ENCODE data around the gene HS1BP3. TPM values are rescaled to one million over a fixed set of nuclear protein-coding genes. Genes with fewer than 3 reads are reported as not detected.

HS1BP3 gene
- total and polyA plus RNA-seq, 2 experiments from 2014 or later: 13.5 to 20.3 TPM

GRCh38 chr2:20620271-20620681 is 30.6 kb downstream of the HS1BP3 start:
- no peaks in the 10 kb centered on the region for H3K9me3 ChIP-seq (ENCODE audit: low read depth)
- DNase-seq (ENCODE audit: low read depth in 1 of 2, low spot score in 1 of 2): no peak
- H3K27ac ChIP-seq: peak overlapping the region; percentile 96

DNA sequence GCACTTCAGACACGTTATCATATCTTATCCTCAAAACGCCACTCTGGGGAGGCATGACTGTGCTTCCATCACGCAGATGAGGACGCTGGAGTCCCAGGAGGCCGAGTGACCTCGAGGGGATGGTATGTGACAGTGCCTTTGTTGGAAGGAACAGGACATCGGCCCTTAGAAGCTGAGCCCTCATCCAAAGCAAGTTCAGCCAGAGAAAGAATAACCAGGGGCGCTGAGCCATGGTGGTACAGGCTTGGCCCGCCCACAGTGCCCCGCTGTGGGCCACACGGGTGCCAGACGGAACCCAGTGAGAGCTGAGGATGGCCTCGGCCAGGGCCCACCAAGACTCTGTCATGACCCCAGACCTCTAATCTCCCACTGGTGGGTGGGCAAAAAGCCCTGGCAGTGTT is 31.3 kb downstream of the HS1BP3 start:
- Histone ChIP-seq H3K27me3 (no peaks in the 10 kb centered on the region), H3K9me3 (ENCODE audit: low read depth) (no peaks in the 10 kb centered on the region), H3K4me3 (no peak overlapping the region), H3K27ac (peak overlapping the region; percentile 96), H3K36me3 (no peaks in the 10 kb centered on the region), H3K4me1 (ENCODE audit: low read depth) (peaks cover 35% of the 10 kb centered on the region)
- TF ChIP-seq, protein P1, sequence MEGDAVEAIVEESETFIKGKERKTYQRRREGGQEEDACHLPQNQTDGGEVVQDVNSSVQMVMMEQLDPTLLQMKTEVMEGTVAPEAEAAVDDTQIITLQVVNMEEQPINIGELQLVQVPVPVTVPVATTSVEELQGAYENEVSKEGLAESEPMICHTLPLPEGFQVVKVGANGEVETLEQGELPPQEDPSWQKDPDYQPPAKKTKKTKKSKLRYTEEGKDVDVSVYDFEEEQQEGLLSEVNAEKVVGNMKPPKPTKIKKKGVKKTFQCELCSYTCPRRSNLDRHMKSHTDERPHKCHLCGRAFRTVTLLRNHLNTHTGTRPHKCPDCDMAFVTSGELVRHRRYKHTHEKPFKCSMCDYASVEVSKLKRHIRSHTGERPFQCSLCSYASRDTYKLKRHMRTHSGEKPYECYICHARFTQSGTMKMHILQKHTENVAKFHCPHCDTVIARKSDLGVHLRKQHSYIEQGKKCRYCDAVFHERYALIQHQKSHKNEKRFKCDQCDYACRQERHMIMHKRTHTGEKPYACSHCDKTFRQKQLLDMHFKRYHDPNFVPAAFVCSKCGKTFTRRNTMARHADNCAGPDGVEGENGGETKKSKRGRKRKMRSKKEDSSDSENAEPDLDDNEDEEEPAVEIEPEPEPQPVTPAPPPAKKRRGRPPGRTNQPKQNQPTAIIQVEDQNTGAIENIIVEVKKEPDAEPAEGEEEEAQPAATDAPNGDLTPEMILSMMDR (IDR thresholded peaks at IDR 0.05; ENCODE audit: low read depth, low read length): no peak
- DNase-seq (ENCODE audit: low read depth in 1 of 2, low spot score in 1 of 2): no peak

More at GRCh38 chr2:20620271-20620681, 30.6 kb downstream of the HS1BP3 start:
- Histone ChIP-seq H3K4me1 (ENCODE audit: low read depth) (peaks cover 35% of the 10 kb centered on the region), H3K4me3 (no peak overlapping the region), H3K36me3 (no peaks in the 10 kb centered on the region), H3K27me3 (no peaks in the 10 kb centered on the region)
- TF ChIP-seq, protein P1 (IDR thresholded peaks at IDR 0.05; ENCODE audit: low read depth, low read length): no peak

DNA sequence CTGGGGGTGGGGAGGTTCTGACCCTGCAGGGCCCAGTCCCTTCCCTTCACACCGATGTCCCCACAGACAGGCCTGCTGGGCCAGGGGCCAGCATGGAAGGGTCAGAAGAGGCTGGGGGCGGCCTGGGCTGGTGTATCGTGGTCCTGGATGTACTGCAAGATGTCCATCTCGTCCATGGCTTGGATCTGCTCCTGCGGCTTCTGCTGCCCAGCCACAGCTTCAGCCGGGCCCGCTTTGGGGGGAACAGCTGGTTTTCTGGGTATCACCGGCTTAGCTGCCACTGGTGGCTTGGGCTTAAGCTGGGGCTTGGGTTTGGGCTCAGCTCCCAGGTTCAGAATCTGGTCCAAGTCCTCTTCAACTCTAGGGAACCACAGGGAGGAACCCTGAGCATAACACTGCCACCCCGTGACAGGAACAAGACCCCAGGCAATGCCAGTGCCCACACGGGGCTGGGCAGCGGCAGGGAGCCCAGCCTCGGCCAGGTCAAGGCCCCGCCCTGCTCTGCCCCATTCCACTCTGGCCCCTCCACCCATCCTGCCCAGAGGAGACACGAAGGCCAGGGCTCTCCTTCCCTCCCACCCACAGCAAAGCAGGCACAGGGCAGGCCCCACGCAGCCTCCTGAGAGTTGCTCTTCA is 31.9 kb downstream of the HS1BP3 start:
- Histone ChIP-seq H3K27me3 (no peaks in the 10 kb centered on the region), H3K9me3 (ENCODE audit: low read depth) (no peaks in the 10 kb centered on the region), H3K4me1 (ENCODE audit: low read depth) (peaks cover 35% of the 10 kb centered on the region), H3K27ac (peak overlapping the region; percentile 96), H3K36me3 (no peaks in the 10 kb centered on the region), H3K4me3 (no peak overlapping the region)
- TF ChIP-seq, protein P1 (IDR thresholded peaks at IDR 0.05; ENCODE audit: low read depth, low read length): no peak
- DNase-seq (ENCODE audit: low read depth in 1 of 2, low spot score in 1 of 2): no peak

GRCh38 chr2:20618468-20618885 is 32.4 kb downstream of the HS1BP3 start:
- Histone ChIP-seq H3K27ac (peak overlapping the region; percentile 96), H3K9me3 (ENCODE audit: low read depth) (no peaks in the 10 kb centered on the region), H3K4me1 (ENCODE audit: low read depth) (peaks cover 33% of the 10 kb centered on the region), H3K4me3 (no peak overlapping the region), H3K36me3 (no peaks in the 10 kb centered on the region), H3K27me3 (no peaks in the 10 kb centered on the region)
- no peak for DNase-seq (ENCODE audit: low read depth in 1 of 2, low spot score in 1 of 2)
- TF ChIP-seq, protein P1 (IDR thresholded peaks at IDR 0.05; ENCODE audit: low read depth, low read length): no peak

DNA sequence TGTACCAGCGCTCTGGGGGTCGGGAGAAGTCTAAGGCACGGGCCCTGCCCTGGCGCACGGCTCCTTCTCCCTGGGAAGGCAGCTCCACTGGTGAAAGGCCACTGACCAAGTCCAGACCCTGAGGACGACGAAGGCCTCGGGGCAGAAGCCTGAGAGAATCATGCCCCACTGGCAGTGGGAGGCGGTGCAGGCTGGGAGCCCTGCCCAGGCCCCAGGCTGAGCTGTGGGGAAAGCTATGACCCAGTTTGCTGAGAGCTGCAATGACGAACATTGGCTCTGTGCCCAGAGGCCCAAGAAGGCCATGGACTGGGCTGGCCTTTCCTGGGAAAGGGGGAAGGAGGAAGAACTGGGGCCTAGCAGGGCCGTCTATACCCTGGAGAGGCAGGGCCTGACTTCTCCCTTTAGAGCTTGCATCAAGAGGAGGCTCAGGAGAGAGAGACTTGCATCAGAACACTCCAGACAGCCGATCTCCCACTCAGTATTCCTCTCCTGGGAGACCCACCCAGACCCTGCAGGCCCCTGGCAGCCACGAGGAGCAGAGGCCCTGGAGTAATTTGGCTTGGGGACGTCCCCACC is 32.9 kb downstream of the HS1BP3 start:
- Histone ChIP-seq H3K27ac (peak overlapping the region; percentile 96), H3K9me3 (ENCODE audit: low read depth) (no peaks in the 10 kb centered on the region), H3K27me3 (no peaks in the 10 kb centered on the region), H3K36me3 (no peaks in the 10 kb centered on the region), H3K4me1 (ENCODE audit: low read depth) (peaks cover 28% of the 10 kb centered on the region), H3K4me3 (no peak overlapping the region)
- DNase-seq (ENCODE audit: low read depth in 1 of 2, low spot score in 1 of 2): peak; percentile 94 to 100
- TF ChIP-seq, protein P1 (IDR thresholded peaks at IDR 0.05; ENCODE audit: low read depth, low read length): peak; percentile 49
